ENCODE measurements around the gene PCDHGA1.

DNA sequence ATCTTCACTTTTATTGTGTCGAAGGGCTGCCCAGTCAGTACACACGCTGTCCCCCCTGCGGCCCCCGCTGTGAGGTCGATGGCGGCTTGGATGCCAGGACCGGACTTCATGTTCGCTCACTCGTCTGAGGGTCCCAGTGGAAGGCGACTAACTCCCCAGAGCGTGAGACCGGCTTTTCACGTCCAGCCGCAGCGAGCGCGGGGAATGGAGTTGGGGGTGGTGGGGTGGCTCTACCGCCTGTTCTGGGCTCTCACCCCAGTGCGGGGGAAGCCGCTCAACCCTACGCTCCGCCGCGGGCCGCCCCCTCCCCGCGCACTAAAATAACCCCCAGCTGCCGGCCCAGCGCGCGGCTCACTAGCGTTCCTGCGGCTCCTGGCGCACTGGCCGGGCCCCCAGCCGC is 26.6 kb upstream of the PCDHGA1 start, which contains the start of gene SLC25A2:
- no peak for TF ChIP-seq POLR2AphosphoS5 (IDR thresholded peaks at IDR 0.05)
- no peak for TF ChIP-seq EP300 (IDR thresholded peaks at IDR 0.05)
